ENCODE results near the gene ITPKB. TPM values are rescaled to one million over a fixed set of nuclear protein-coding genes. Genes with fewer than 3 reads are reported as not detected.
A peak's percentile ranks its signal among the peaks of the same experiment; 100 is the strongest.

ITPKB gene
- 10 to 100 TPM; 47.0 to 47.4 TPM for total RNA-seq

GRCh38 chr1:226738995-226739695 lies at the start of gene ITPKB:
ITPKB (minus strand) TSS chr1:226739282; CDS start chr1:226737458, 1,824 bp downstream.
- DNase-seq = peak; percentile 83
- ATAC-seq = peak; percentile 28
- Mint-ChIP-seq H3K27me3 (ENCODE audit: low read depth) (no peaks in the 10 kb centered on the region), H3K27ac (peak within 1 kb of the TSS; percentile 90), H3K4me3 (peak within 1 kb of the TSS; percentile 91), H3K36me3 (ENCODE audit: low read depth) (peaks cover 33% of the 10 kb centered on the region), H3K9me3 (ENCODE audit: insufficient read depth) (peaks cover 8% of the 10 kb centered on the region), H3K4me1 (ENCODE audit: low read depth) (peaks cover 39% of the 10 kb centered on the region)
- CTCF ChIA-PET = interaction anchor here (0.6 to 2.6 kb wide), 15 partner anchors 9 to 113 kb away, joined by 3 to 8 read pairs (median 4); no protein-coding TSS in a partner anchor
- POLR2A ChIA-PET = interaction anchor here (0.9 to 2.6 kb wide), 12 partner anchors 27 to 200 kb away, joined by 3 to 11 read pairs (median 4); no protein-coding TSS in a partner anchor

- ChIA-PET POLR2A (no interaction called here), CTCF (no interaction called here)
- H3K27ac Mint-ChIP-seq = no peak overlapping the region
- H3K36me3 Mint-ChIP-seq (ENCODE audit: low read depth) = no peaks in the 10 kb centered on the region
- DNase-seq (no peak), ATAC-seq (no peak)
- no peaks in the 10 kb centered on the region for H3K4me1 Mint-ChIP-seq (ENCODE audit: low read depth)
- H3K27me3 Mint-ChIP-seq (ENCODE audit: low read depth) = peaks cover 3% of the 10 kb centered on the region
- H3K4me3 Mint-ChIP-seq = no peak overlapping the region
- no peaks in the 10 kb centered on the region for H3K9me3 Mint-ChIP-seq (ENCODE audit: insufficient read depth)
Measured at GRCh38 chr1:226787638-226788037, 48.6 kb upstream of the ITPKB start.

- Mint-ChIP-seq H3K4me1 (ENCODE audit: low read depth) (no peaks in the 10 kb centered on the region), H3K9me3 (ENCODE audit: insufficient read depth) (no peaks in the 10 kb centered on the region), H3K36me3 (ENCODE audit: low read depth) (no peaks in the 10 kb centered on the region), H3K4me3 (no peak overlapping the region), H3K27me3 (ENCODE audit: low read depth) (peaks cover 3% of the 10 kb centered on the region), H3K27ac (no peak overlapping the region)
- ChIA-PET CTCF (no interaction called here), POLR2A (no interaction called here)
- no peak for DNase-seq
- no peak for ATAC-seq
Measured at GRCh38 chr1:226787071-226787470, 48.0 kb upstream of the ITPKB start.

- Mint-ChIP-seq H3K4me3 (no peak overlapping the region), H3K36me3 (ENCODE audit: low read depth) (no peaks in the 10 kb centered on the region), H3K27me3 (ENCODE audit: low read depth) (peaks cover 5% of the 10 kb centered on the region), H3K27ac (no peak overlapping the region), H3K4me1 (ENCODE audit: low read depth) (no peaks in the 10 kb centered on the region), H3K9me3 (ENCODE audit: insufficient read depth) (no peaks in the 10 kb centered on the region)
- CTCF ChIA-PET = no interaction called here
- POLR2A ChIA-PET = interaction anchor here (0.7 kb wide), 1 partner anchor 125 kb away, joined by 3 read pairs; no protein-coding TSS in a partner anchor
- no peak for DNase-seq
- ATAC-seq = no peak
Measured at GRCh38 chr1:226786550-226786949, 47.5 kb upstream of the ITPKB start.

GRCh38 chr1:226785805-226786204 lies 46.7 kb upstream of the ITPKB start:
- ATAC-seq (no peak), DNase-seq (no peak)
- Mint-ChIP-seq H3K4me1 (ENCODE audit: low read depth) (no peaks in the 10 kb centered on the region), H3K36me3 (ENCODE audit: low read depth) (no peaks in the 10 kb centered on the region), H3K9me3 (ENCODE audit: insufficient read depth) (no peaks in the 10 kb centered on the region), H3K4me3 (no peak overlapping the region), H3K27me3 (ENCODE audit: low read depth) (peaks cover 5% of the 10 kb centered on the region), H3K27ac (no peak overlapping the region)
- ChIA-PET POLR2A (interaction anchor here (0.6 to 0.9 kb wide), 3 partner anchors 8 to 997 kb away, joined by 3 read pairs; no protein-coding TSS in a partner anchor), CTCF (interaction anchor here (0.7 kb wide), 1 partner anchor 13 kb away, joined by 4 read pairs; no protein-coding TSS in a partner anchor)

- ChIA-PET CTCF (no interaction called here), POLR2A (no interaction called here)
- Mint-ChIP-seq H3K27me3 (ENCODE audit: low read depth) (peaks cover 4% of the 10 kb centered on the region), H3K4me1 (ENCODE audit: low read depth) (no peaks in the 10 kb centered on the region), H3K9me3 (ENCODE audit: insufficient read depth) (no peaks in the 10 kb centered on the region), H3K4me3 (no peak overlapping the region), H3K36me3 (ENCODE audit: low read depth) (no peaks in the 10 kb centered on the region), H3K27ac (no peak overlapping the region)
- ATAC-seq (no peak), DNase-seq (no peak)
Measured at GRCh38 chr1:226784081-226785049, 45.3 kb upstream of the ITPKB start.

GRCh38 chr1:226782845-226783601 lies 43.9 kb upstream of the ITPKB start:
- no peaks in the 10 kb centered on the region for H3K9me3 Mint-ChIP-seq (ENCODE audit: insufficient read depth)
- H3K4me1 Mint-ChIP-seq (ENCODE audit: low read depth) = no peaks in the 10 kb centered on the region
- H3K27me3 Mint-ChIP-seq (ENCODE audit: low read depth) = peaks cover 4% of the 10 kb centered on the region
- H3K27ac Mint-ChIP-seq = no peak overlapping the region
- H3K36me3 Mint-ChIP-seq (ENCODE audit: low read depth) = no peaks in the 10 kb centered on the region
- CTCF ChIA-PET = no interaction called here
- DNase-seq (no peak), ATAC-seq (no peak)
- H3K4me3 Mint-ChIP-seq = no peak overlapping the region
- POLR2A ChIA-PET = no interaction called here

GRCh38 chr1:226781937-226782609 lies 43.0 kb upstream of the ITPKB start:
- Mint-ChIP-seq H3K27ac (no peak overlapping the region), H3K9me3 (ENCODE audit: insufficient read depth) (no peaks in the 10 kb centered on the region), H3K36me3 (ENCODE audit: low read depth) (no peaks in the 10 kb centered on the region), H3K4me1 (ENCODE audit: low read depth) (no peaks in the 10 kb centered on the region), H3K4me3 (no peak overlapping the region), H3K27me3 (ENCODE audit: low read depth) (peaks cover 6% of the 10 kb centered on the region)
- ChIA-PET CTCF (no interaction called here), POLR2A (no interaction called here)
- ATAC-seq (no peak), DNase-seq (no peak)

- Mint-ChIP-seq H3K27ac (no peak overlapping the region), H3K27me3 (ENCODE audit: low read depth) (peaks cover 6% of the 10 kb centered on the region), H3K4me3 (no peak overlapping the region), H3K4me1 (ENCODE audit: low read depth) (no peaks in the 10 kb centered on the region), H3K36me3 (ENCODE audit: low read depth) (no peaks in the 10 kb centered on the region), H3K9me3 (ENCODE audit: insufficient read depth) (no peaks in the 10 kb centered on the region)
- DNase-seq (no peak), ATAC-seq (no peak)
- CTCF ChIA-PET = interaction anchor here (1.1 to 1.6 kb wide), 3 partner anchors 12 to 153 kb away, joined by 3 to 4 read pairs (median 3); no protein-coding TSS in a partner anchor
- POLR2A ChIA-PET = interaction anchor here (0.5 kb wide), 1 partner anchor 15 kb away, joined by 3 read pairs; no protein-coding TSS in a partner anchor
Measured at GRCh38 chr1:226779561-226779960, 40.5 kb upstream of the ITPKB start.

GRCh38 chr1:226778657-226779058 lies 39.6 kb upstream of the ITPKB start:
- H3K4me1 Mint-ChIP-seq (ENCODE audit: low read depth) = no peaks in the 10 kb centered on the region
- peaks cover 6% of the 10 kb centered on the region for H3K27me3 Mint-ChIP-seq (ENCODE audit: low read depth)
- H3K9me3 Mint-ChIP-seq (ENCODE audit: insufficient read depth) = no peaks in the 10 kb centered on the region
- DNase-seq (no peak), ATAC-seq (no peak)
- no peak overlapping the region for H3K4me3 Mint-ChIP-seq
- ChIA-PET CTCF (interaction anchor here (1.1 to 1.6 kb wide), 2 partner anchors 12 to 15 kb away, joined by 3 to 4 read pairs; no protein-coding TSS in a partner anchor), POLR2A (no interaction called here)
- H3K27ac Mint-ChIP-seq = no peak overlapping the region
- no peaks in the 10 kb centered on the region for H3K36me3 Mint-ChIP-seq (ENCODE audit: low read depth)

- H3K27me3 Mint-ChIP-seq (ENCODE audit: low read depth) = peaks cover 5% of the 10 kb centered on the region
- no peak for ATAC-seq
- H3K9me3 Mint-ChIP-seq (ENCODE audit: insufficient read depth) = no peaks in the 10 kb centered on the region
- H3K27ac Mint-ChIP-seq = no peak overlapping the region
- no peak for DNase-seq
- ChIA-PET POLR2A (no interaction called here), CTCF (no interaction called here)
- peaks cover 2% of the 10 kb centered on the region for H3K4me1 Mint-ChIP-seq (ENCODE audit: low read depth)
- H3K36me3 Mint-ChIP-seq (ENCODE audit: low read depth) = no peaks in the 10 kb centered on the region
- H3K4me3 Mint-ChIP-seq = no peak overlapping the region
Measured at GRCh38 chr1:226776975-226777374, 37.9 kb upstream of the ITPKB start.
